Measurements from ENCODE around the gene GCLM.

GCLM gene

DNA sequence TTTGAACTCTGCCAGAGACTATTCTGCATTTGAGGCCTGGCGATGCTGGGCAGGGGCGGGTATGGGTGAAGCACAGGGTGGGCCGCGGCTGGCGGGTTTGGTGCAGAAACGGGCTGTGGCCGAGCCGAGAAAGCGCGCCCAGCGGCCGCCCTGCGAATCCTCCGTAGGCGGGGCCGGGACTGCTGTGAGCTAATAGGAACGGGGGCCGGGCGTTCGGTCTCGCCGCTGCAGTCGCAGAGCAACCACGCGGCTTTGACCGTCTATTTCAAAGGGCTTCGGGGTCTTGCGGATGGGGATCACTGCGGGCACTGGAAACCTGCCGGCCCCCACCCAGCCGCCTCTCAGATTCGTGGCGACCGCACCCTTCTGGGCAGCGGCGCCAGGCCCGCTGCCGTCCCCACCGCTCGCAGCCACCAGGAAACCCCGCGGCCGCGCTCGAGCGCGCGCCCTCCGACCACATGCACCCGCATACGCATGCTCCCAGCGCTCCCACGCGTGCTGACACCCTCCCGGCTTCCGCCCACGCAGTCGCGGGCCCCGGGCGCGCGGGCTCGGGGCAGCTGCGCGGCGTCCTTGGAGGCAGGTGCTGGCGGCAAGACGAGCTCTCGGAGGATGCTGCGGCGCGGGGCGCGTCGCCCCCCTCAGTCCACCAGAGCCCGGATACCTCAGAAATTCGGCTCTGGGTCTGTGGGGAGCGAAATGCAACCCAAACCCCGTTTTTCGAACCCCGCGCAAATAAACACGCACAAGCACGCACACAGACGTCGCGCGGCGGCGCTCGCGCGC, 62.8 kb downstream of the GCLM start:
- DNase-seq = peak; percentile 88

DNA sequence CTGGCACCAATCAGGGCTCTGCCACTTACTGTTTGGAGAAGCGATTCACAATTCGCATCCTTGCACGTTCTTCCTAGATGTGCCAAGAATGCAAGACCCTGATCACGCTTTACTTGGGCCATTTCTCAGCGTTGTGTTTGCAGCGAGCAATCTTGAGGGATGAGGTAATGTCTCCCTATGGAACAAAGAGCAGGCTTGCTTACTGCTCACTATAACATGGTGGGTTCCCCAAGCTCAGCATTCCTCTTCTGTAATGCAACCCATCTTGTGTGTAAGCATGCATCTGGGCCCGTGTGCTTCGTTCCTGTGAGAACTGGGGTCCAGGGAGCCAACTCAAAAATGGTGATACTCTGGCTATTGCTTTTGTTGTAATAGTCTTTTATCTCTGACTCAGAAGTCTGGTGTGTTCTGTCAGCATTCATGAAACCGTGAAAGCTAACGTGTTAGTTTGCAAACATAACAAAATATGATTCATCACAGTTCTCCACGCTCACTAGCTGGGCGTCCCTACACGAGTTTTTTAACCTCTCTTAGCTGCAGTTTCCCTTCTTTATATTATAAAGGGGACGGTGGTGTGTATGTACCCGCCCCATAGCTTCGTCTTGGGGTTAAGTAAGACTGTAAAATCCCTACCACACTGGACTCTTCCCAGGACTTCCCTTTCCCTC, 63.6 kb downstream of the GCLM start:
- no peak for DNase-seq

DNA sequence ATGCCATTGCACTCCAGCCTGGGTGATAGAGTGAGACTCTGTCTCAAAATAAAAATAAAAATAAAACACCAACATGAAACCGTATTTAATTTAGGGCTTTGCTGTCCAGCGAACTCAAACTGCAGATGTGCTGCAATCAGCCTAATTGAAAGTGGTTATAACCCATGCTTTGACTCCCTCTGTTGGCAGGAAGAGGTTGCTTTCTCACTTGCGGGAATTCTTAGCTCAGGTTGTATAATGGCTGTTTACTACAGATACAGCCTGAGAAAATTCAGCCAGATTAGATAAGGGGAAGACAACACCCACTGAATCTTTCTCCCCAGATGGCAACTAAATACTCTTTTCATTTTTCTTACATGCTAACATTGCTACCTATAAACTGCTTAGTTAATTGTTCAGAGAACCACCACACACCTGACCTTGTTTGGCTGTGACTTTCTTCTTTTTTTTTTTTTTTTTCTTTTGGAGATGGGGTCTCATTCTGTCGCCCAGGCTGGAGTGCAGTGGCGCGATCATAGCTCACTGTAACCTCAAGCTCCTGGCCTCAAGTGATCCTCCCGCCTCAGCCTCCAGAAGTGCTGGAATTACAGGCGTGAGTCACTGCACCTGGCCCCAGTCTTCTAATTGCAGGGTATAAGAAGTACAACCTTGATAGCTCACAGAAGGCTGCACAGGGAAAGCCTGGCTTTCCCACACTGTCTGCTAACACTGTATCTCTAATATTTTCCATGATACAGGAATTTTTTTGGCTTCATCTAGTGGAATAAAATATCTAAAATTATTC, 64.8 kb downstream of the GCLM start:
- DNase-seq = no peak

DNA sequence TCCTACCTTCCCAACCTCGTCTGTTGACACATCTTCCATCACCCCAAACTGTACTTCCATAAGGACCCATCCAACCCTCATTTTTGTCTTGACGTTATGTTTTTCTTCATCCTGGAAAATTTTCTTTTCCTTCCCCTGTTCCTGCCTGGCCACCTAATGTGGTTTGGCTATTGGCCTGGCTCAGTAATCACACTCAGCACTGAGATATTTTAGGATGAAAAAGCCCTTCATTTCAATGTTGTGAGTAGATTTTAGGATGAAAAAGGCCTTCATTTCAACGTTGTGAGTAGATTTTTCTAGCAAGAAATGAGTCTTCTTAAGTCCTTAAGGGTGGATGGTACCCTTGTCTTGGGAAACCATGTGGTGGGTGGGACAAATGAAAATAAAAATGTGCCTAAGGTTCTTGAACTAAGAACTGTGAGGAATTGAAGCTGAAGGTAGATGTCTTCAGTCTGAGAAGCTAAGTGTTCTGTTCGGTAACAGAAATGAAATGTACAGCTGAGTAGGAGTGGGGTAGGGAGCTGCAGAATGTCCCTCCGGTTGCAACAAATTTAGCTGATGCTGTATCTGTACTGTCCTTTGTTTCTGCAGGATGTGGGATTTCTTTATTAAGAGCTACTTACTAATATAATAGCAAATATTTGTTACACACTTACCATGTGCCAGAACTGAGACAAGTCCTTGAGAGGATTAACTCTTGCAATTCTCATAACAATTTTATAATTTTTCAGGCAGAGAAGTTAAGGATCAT, 66.3 kb downstream of the GCLM start:
- DNase-seq = no peak

DNA sequence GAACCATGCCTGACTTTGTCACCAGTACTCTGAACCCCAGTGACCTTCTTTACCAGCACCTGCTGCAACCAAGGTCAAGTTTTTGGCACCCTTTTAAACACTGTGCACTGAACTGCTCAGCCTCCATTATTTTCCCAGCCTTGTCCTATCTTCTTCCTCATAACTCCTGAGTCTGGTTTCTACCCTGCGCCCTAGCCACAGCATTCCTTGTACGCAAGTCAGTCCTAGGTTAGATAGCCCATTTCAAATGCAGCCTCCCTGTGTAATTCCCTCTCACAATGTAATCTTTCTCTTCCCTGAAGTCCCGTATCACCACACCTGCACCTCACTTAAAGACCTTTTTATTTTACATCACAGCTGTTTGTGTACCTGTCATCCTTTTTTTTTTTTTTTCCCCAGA, 67.5 kb downstream of the GCLM start:
- no peak for DNase-seq

DNA sequence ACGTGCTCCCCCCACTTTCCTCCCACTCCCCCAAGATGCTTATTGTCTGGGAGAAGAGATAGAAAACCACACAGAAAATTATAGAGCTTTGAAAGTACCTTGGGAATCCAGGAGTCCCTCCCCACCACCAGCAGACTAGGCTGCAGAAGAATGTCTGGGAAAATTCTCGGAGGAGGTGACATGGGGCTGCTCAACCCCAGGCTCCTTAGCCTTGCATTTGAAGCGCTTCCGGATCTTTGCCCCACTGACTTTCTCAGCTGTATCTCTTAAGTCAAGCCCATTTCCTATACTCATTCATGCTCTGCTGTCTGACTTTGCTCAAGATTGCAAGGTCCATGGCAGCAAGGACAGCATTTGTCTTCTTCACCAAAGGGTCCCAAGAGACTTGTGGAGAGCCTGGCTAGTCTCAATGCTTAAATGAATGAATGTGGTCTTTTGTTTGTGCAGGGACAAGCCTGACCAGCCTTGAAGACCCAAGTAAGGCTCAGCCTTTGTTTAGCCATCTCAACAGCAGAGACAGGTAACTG, 68.2 kb downstream of the GCLM start:
- DNase-seq = no peak

DNA sequence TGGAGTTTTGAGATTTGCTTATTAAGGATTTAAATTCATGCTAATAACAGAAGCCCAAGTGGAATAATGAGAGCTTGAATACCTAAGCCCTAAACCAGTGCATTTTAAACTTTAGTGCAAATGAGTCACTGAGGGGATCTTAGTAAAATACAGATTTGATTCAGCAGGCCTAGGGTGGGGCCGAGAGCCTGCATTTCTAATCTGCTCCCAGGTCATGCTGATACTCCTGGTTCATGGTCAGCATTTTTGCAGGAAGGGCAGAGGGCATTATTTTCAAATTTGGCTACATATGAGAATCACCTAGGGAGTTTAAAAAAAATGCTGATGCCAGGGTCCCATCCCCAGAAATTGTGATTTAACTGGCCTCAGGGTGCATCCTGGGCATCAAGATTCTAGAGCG, 69.5 kb downstream of the GCLM start:
- DNase-seq = no peak

DNA sequence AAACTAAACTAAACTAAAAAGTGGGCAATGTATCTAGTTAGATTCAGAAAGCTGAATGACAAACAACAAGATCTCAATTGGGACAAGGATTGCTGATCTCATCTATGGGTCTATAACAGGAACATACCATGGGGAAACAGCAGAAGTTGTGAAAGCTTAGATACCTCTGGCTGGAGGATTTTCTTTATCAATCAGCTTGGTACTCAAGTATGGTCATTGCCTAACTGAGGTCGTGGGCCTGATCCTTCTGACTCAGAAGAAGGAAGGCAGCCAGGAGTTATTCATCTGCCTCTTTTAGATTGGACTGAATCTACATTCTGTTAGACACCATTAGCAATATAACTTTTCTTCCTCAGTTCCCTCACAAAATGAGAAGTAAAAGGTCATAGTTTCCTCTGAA, 69.9 kb downstream of the GCLM start:
- DNase-seq = no peak

DNA sequence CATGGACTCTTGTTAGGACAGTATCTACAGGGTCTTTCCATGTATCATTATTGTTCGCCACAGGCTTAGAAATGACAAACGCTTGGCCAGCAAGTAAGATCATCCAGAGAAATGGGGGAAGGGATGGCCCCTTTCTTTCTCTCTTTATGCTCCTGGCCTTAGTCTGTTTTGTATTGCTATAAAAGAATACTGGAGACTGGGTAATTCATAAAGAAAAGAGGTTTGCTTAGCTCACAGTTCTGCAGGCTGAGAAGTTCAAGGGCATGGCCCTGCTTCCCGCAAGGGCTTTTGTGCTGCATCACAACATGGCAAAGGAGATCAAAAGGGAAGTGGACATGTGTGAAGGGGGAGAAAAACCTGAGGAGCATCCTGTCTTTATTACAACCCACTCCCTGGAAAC, 71.3 kb downstream of the GCLM start:
- DNase-seq = no peak

All from activated CD8-positive, alpha-beta memory T cell treated with anti-CD3 and anti-CD28 coated beads, Interleukin-2, amount 50 U/mL, for 48 hours (primary cell).